ENCODE data around the gene COG7.
"Not testable (repeated sequence)": the region's sequence is repeated elsewhere in the genome, so short reads cannot be mapped to it uniquely, and the experiment has no call there.

COG7 gene

GRCh38 chr16:23394141-23394831, 58.7 kb downstream of the COG7 start:
- DNase-seq (ENCODE audit: insufficient read length, low spot score) (no peak), FAIRE-seq (no peak)
- TF ChIP-seq CTCF (IDR thresholded peaks at IDR 0.05; ENCODE audit: insufficient read depth, missing control alignments) = no peak

GRCh38 chr16:23392223-23392600, 60.8 kb downstream of the COG7 start:
- no peak for DNase-seq (ENCODE audit: insufficient read length, low spot score)
- no peak for TF ChIP-seq CTCF (IDR thresholded peaks at IDR 0.05; ENCODE audit: insufficient read depth, missing control alignments)
- FAIRE-seq = no peak

GRCh38 chr16:23391381-23392222, 61.4 kb downstream of the COG7 start:
- no peak for DNase-seq (ENCODE audit: insufficient read length, low spot score)
- TF ChIP-seq CTCF (IDR thresholded peaks at IDR 0.05; ENCODE audit: insufficient read depth, missing control alignments) = no peak
- no peak for FAIRE-seq

GRCh38 chr16:23389936-23390335, 63.1 kb downstream of the COG7 start:
- DNase-seq (ENCODE audit: insufficient read length, low spot score); FAIRE-seq: not testable (repeated sequence)

GRCh38 chr16:23389201-23389600, 63.8 kb downstream of the COG7 start:
- DNase-seq (ENCODE audit: insufficient read length, low spot score) = no peak
- TF ChIP-seq CTCF (IDR thresholded peaks at IDR 0.05; ENCODE audit: insufficient read depth, missing control alignments) = no peak
- no peak for FAIRE-seq

- DNase-seq (ENCODE audit: insufficient read length, low spot score) = no peak
- FAIRE-seq = no peak
- no peak for TF ChIP-seq CTCF (IDR thresholded peaks at IDR 0.05; ENCODE audit: insufficient read depth, missing control alignments)
Observed at GRCh38 chr16:23388786-23389185, 64.2 kb downstream of the COG7 start.

GRCh38 chr16:23387666-23388065, 65.3 kb downstream of the COG7 start:
- FAIRE-seq = no peak

More at GRCh38 chr16:23387666-23388065, 65.3 kb downstream of the COG7 start:
- no peak for TF ChIP-seq CTCF (IDR thresholded peaks at IDR 0.05; ENCODE audit: insufficient read depth, missing control alignments)
- no peak for DNase-seq (ENCODE audit: insufficient read length, low spot score)

All from D721Med (cell line).